ENCODE results near the gene BTC.
A peak's percentile ranks its signal among the peaks of the same experiment; 100 is the strongest.

BTC gene

GRCh38 chr4:74757136-74757535 lies 37.2 kb downstream of the BTC start:
- Mint-ChIP-seq H3K4me3 (no peak overlapping the region), H3K36me3 (ENCODE audit: low read depth) (no peaks in the 10 kb centered on the region), H3K27me3 (ENCODE audit: low read depth, poor library complexity) (peaks cover 5% of the 10 kb centered on the region), H3K27ac (no peak overlapping the region), H3K4me1 (peaks cover 2% of the 10 kb centered on the region), H3K9me3 (no peaks in the 10 kb centered on the region)
- TF ChIP-seq, protein P1, sequence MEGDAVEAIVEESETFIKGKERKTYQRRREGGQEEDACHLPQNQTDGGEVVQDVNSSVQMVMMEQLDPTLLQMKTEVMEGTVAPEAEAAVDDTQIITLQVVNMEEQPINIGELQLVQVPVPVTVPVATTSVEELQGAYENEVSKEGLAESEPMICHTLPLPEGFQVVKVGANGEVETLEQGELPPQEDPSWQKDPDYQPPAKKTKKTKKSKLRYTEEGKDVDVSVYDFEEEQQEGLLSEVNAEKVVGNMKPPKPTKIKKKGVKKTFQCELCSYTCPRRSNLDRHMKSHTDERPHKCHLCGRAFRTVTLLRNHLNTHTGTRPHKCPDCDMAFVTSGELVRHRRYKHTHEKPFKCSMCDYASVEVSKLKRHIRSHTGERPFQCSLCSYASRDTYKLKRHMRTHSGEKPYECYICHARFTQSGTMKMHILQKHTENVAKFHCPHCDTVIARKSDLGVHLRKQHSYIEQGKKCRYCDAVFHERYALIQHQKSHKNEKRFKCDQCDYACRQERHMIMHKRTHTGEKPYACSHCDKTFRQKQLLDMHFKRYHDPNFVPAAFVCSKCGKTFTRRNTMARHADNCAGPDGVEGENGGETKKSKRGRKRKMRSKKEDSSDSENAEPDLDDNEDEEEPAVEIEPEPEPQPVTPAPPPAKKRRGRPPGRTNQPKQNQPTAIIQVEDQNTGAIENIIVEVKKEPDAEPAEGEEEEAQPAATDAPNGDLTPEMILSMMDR (IDR thresholded peaks at IDR 0.05): no peak
- DNase-seq: no peak

DNA sequence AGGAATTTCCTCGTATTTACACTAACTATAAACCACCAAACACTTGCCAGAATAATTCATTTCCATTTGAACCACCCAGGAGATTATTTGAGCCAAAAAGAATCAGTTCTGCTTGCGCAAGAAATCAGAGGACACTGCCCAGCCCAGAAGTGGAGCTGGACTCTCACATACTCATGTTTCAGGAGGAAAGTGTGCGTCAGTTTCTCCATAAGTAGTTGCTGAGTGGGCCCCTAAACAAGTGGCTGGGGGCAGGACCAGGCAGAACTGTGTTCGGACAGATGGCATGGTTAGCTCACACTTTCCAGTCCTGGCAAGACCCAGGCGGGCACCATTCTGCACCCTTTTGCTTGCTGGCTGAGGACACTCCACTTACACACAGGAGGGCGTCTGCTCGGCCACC lies 38.8 kb downstream of the BTC start:
- peaks cover 5% of the 10 kb centered on the region for H3K27me3 Mint-ChIP-seq (ENCODE audit: low read depth, poor library complexity)
- no peaks in the 10 kb centered on the region for H3K36me3 Mint-ChIP-seq (ENCODE audit: low read depth)
- H3K27ac Mint-ChIP-seq: no peak overlapping the region
- peaks cover 5% of the 10 kb centered on the region for H3K4me1 Mint-ChIP-seq
- H3K9me3 Mint-ChIP-seq: no peaks in the 10 kb centered on the region
- H3K4me3 Mint-ChIP-seq: no peak overlapping the region
- TF ChIP-seq, protein P1 (IDR thresholded peaks at IDR 0.05): no peak
- no peak for DNase-seq

- H3K4me3 Mint-ChIP-seq: no peak overlapping the region
- peaks cover 5% of the 10 kb centered on the region for H3K27me3 Mint-ChIP-seq (ENCODE audit: low read depth, poor library complexity)
- TF ChIP-seq, protein P1 (IDR thresholded peaks at IDR 0.05): no peak
- no peak for DNase-seq
- H3K9me3 Mint-ChIP-seq: no peaks in the 10 kb centered on the region
- H3K27ac Mint-ChIP-seq: peak overlapping the region; percentile 3
- no peaks in the 10 kb centered on the region for H3K36me3 Mint-ChIP-seq (ENCODE audit: low read depth)
- H3K4me1 Mint-ChIP-seq: peaks cover 5% of the 10 kb centered on the region
Measured at GRCh38 chr4:74754218-74754617, 40.1 kb downstream of the BTC start.

GRCh38 chr4:74752798-74753197 lies 41.5 kb downstream of the BTC start:
- H3K9me3 Mint-ChIP-seq: no peaks in the 10 kb centered on the region
- no peaks in the 10 kb centered on the region for H3K27me3 Mint-ChIP-seq (ENCODE audit: low read depth, poor library complexity)
- DNase-seq: no peak
- no peak overlapping the region for H3K27ac Mint-ChIP-seq
- H3K36me3 Mint-ChIP-seq (ENCODE audit: low read depth): no peaks in the 10 kb centered on the region
- no peak overlapping the region for H3K4me3 Mint-ChIP-seq
- TF ChIP-seq, protein P1 (IDR thresholded peaks at IDR 0.05): no peak
- H3K4me1 Mint-ChIP-seq: peaks cover 5% of the 10 kb centered on the region

DNA sequence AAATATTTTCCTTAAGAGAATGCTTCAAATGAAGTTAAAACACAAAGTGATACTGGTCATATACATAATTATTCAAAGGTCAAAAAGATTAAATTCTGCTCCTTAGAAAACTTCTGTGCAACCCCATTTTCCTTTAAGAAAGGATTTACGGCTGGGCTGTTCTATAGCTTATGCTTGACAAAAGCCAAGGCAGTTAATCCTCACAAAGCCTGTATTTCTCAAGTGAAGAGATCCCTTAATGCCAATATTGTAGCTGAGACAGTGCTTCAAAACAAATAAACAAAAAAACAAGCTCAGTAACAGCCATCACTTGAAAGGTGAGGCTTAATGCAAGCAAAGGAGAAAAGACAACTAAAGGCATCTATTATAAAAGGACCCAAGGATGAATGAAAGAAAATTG lies 42.5 kb downstream of the BTC start:
- Mint-ChIP-seq H3K36me3 (ENCODE audit: low read depth) (no peaks in the 10 kb centered on the region), H3K4me1 (peaks cover 5% of the 10 kb centered on the region), H3K9me3 (no peaks in the 10 kb centered on the region), H3K27ac (no peak overlapping the region), H3K4me3 (no peak overlapping the region), H3K27me3 (ENCODE audit: low read depth, poor library complexity) (peaks cover 4% of the 10 kb centered on the region)
- no peak for DNase-seq
- TF ChIP-seq, protein P1 (IDR thresholded peaks at IDR 0.05): no peak

DNA sequence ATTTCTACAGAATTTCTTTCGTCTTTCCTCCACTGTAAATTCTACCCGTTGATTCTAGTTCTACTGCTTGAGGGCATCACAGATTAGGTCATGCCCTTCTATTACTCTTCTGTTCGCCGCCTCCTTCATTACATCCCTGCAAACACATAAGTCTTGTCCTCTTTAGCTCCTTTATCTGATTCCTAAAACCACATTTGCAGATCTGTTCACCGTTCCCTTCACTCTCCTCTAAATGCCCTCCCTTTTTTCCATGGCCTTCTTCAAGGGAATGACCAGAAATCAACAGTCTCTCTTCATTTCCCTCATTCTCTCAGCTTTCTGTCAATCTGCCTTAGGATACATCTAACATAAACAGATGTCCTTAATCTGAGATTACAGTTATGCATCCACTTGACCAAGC lies 43.1 kb downstream of the BTC start:
- H3K27ac Mint-ChIP-seq: no peak overlapping the region
- H3K4me1 Mint-ChIP-seq: peaks cover 5% of the 10 kb centered on the region
- peaks cover 4% of the 10 kb centered on the region for H3K27me3 Mint-ChIP-seq (ENCODE audit: low read depth, poor library complexity)
- no peak for DNase-seq
- H3K36me3 Mint-ChIP-seq (ENCODE audit: low read depth): no peaks in the 10 kb centered on the region
- no peak overlapping the region for H3K4me3 Mint-ChIP-seq
- H3K9me3 Mint-ChIP-seq: no peaks in the 10 kb centered on the region
- TF ChIP-seq, protein P1 (IDR thresholded peaks at IDR 0.05): no peak
